HTR-8/SVneo (cell line): ENCODE results near the gene CHD3.
"Not testable (repeated sequence)": the region's sequence is repeated elsewhere in the genome, so short reads cannot be mapped to it uniquely, and the experiment has no call there.

Experiments used
- DNase-seq: peaks from one replicate; pipeline ENCODE4 v3.0.0; 2011; ENCODE audit warnings: low spot score, mixed read lengths; ENCODE audit not compliant: insufficient read length
- FAIRE-seq: peaks from 2 replicates; lab custom pipeline; 2011; peaks lifted over from hg19 to GRCh38; lab: Jason Lieb, UNC

The CHD3 gene

GRCh38 chr17:7922845-7923628 lies 34.4 kb downstream of the CHD3 start:
- FAIRE-seq (no peak), DNase-seq (no peak)

- FAIRE-seq, result no peak
- DNase-seq, result no peak
Observed at GRCh38 chr17:7927596-7927995, 39.0 kb downstream of the CHD3 start.

DNA sequence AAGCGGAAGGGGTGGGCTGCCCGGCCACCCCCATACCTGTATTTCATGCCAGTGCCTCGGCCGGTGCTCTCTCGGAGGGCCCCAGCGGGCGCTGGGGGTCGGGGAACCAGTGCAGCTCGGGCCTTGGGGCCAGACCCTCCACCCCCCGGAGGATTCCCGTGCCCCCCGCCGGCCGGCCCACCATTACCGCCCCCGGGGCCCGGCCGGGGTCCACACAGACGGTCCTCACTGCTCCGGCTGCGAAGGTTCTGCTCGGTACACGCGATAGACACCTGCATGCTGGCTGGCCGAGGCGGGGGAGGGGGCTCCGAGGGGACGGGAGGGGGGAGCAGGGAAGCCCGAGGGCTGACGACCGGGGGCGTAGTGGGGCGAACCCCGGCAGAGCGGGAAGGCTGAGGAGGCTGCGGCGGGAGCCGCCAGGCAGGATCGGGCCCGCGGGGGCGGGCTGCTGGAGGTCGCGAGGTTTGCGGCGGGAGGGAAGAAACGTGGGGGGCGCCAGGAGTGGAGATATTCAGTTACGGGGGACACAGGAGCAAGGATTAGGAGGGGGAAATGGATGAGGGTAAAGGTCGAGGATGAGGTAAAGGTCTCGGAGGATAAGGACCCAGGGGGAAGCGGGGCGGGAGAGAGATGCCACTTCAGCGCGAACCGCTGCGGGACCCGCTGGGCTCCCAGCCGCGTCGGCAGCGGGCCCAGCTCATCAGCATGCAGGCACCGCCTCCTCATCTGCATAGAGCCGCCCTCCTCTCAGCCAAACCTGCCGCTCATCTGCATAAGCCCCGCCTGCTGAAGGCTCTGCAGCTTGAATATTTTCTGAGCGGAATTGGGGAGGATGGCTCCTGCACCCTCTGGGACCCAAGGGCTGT lies 40.8 kb downstream of the CHD3 start, which contains the start of gene KCNAB3:
Gene KCNAB3, minus strand, starts transcription at position 699 of the 866 bp plus-strand sequence. Its CDS starts 421 bp downstream, at position 278.
- no peak for FAIRE-seq
- DNase-seq, result peak; percentile 73

DNA sequence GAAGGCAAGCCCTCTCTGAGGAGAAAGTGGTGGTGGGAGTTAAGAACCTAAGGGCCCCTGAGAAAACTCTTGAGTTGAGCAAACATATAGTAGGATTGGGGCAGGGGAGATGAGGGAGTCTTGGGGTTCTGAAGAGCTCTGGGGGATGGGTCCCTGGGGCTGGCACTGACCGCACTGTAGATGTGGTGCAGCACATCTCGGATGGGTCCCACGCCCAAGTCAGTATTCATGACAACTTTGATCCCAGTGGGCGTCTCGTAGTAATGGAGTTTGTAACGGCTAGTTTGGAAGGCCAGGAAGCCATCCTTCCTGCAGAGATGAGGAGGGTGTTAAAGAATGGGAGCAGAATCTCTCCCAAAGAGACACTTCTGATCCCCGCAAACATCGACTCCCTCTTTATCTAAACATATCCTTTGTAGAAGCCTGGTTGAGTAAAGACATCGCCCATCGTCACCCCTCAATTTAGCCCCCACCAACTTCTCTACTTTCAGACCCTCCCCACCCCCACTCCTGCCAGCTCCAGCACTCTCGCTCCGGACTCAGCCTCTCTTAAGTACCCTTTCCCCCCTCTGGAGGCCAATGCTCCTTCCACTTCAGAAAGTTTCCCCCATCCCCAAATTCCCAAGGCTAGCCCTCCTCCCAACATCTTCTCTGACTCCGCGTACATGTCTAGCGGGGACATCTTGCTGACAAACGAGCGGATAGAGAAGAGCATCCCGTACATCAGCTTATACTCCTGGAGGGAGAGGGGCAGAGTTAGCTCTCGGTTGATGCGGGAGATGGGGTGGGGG lies 42.4 kb downstream of the CHD3 start:
- DNase-seq, result no peak
- no peak for FAIRE-seq

DNA sequence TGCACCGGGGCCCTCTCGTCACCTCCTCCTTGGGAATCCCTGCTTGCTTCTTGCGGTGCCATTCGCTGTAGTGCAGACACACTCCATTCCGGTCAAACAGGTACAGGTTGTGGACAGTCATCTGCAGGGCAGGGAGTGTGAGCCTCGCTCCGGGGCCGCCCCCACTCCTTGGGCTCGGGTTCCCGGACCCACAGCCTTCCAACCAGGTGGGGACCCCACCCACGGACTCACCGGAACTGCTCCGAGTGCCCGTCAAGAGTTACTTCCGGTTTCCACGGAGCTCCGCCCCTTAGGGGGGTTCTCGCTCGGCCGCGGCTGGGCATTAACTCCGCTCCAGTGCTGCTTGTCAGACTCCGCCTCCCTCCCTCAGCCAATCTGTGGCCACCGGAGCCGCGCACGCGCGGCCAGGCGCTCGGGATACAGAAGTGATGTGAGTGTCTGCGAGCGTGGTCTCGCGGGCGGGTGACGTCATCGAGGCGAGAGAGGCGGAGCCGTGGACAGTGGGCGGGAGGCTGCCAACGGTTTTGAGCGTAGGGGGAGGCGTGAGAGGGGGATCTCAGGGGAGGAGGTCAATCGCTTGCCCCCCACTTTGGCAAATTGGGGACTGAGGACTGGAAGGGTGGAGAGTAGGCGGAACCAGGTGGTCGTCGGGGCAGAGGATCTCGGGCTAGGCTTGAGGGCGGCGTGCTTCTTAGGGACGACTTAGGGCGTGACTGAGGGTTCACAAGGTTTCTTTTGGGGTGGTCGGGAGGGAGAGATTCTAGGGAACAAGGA lies 43.3 kb downstream of the CHD3 start, which contains the start of the genes CNTROB and TRAPPC1:
Gene CNTROB, plus strand, starts transcription at position 498 of the 774 bp plus-strand sequence. CDS start 874 bp downstream, outside the sequence.
Gene TRAPPC1, minus strand, starts transcription at position 238 of the 774 bp plus-strand sequence. Its CDS starts 117 bp downstream, at position 121.
- DNase-seq (peak; percentile 100), FAIRE-seq (peak; percentile 99)

DNA sequence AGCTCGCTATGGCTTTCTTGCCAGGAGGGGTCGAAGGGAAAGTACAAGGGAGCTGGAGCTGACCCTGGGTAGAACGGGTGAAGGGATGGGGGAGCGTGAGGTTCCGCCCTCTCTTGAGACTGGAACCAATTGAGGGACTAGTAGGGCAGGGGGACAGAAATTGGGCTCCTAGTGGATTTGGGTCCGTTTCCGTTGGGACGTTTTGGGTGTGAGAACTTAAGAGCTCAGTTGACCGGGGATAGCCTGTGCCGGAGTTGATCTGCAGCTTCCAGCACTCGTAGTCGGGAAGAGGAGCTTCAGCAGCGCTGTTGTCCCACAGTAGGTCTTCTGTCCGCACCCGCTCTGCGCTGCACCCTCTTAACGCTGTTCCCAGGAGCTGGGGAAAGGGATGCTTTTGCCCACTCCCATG lies 43.9 kb downstream of the CHD3 start:
- FAIRE-seq (no peak), DNase-seq (peak; percentile 51)

- DNase-seq (peak; percentile 79), FAIRE-seq (peak; percentile 46)
Observed at GRCh38 chr17:7932949-7933348, 44.4 kb downstream of the CHD3 start.

DNA sequence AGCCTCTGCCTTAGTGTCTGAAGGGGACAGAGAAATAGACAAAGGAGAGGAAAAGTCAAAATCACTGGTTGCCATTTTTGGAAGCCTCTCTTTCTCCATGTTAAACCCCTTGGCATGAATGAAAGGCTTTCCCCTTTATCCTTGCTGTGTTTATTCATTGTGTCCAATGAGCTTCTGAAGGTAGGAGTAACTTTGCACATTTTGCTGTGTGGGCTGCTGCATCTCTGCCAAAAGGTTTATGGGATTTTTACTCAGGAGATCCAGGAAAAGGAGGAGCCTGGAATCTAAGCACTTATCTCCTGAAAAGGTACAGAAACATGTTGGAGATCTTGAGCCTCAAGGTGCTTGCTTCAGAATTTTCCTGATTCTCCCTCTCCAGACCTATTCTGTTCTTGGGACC lies 47.3 kb downstream of the CHD3 start:
- FAIRE-seq, result no peak
- DNase-seq, result no peak

DNA sequence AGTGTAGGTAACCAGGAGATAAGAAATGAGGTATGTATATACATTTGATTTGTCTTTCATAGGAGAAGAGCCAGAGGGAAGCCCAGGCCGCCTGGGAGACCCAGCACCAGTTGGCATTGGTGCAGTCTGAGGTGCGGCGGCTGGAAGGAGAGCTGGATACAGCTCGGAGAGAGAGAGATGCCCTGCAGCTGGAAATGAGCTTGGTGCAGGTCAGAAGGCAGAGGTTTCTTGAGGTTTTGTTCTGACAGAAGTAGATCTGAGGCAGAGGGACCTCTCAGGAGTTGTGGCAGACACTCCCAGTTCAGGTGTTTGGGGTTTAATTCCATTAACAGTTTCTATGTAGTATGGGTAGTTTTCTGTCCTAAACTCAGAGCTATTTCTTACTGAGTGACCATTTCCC lies 51.4 kb downstream of the CHD3 start:
- DNase-seq (no peak), FAIRE-seq (no peak)

- no peak for FAIRE-seq
Observed at GRCh38 chr17:7940743-7941142, 52.2 kb downstream of the CHD3 start.

DNA sequence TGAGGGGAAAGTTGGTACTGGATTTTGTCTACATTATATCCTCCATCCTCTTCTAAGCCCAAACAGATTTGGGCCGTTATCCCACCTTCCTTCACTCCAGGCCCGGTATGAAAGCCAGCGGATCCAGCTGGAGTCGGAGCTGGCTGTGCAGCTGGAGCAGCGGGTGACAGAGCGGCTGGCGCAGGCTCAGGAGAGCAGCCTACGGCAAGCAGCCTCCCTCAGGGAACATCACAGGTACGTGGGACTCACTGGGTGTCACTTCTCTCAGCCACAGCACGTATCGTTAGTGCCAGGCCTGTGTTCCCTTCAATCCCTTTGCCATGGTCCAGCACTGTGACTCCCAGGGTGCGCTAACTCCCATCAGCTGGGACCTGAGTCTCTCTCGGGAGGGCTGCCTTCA lies 54.7 kb downstream of the CHD3 start:
- DNase-seq (no peak), FAIRE-seq (peak; percentile 31)

More at GRCh38 chr17:7940743-7941142, 52.2 kb downstream of the CHD3 start:
- no peak for DNase-seq

DNA sequence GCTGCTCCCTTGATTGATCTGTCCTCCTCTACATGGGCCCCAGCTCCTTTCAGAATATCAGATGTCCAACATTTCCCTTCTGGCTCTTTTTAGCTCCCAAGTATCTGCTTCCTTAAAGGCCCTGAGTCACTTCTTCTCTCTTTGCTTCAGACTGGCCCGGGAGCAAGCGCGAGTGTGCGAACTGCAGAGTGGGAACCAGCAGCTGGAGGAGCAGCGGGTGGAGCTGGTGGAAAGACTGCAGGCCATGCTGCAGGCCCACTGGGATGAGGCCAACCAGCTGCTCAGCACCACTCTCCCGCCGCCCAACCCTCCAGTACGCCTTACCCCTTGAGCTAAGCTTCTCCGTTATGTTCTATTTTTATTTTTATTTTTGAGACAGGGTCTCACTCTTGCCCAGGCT lies 55.7 kb downstream of the CHD3 start:
- no peak for FAIRE-seq
- no peak for DNase-seq

GRCh38 chr17:7945651-7946050 lies 57.1 kb downstream of the CHD3 start:
- no peak for FAIRE-seq

DNA sequence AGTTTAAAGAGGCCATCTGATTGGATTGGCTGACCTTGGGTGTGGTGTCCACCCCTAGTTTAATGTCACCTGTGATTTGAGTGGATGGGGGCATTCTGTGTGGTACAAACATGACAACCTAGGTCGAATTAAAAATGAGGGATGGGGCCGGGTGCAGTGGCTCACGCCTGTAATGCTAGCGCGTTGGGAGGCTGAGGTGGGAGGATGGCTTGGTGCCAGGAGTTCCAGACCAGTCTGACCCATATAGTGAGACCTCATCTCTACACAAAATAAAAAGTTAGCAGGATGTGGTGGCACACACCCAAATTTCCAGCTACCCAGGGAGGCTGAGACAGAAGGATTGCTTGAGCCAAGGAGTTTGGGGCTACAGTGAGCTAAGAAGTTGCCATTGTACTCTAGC lies 57.9 kb downstream of the CHD3 start:
- DNase-seq (no peak), FAIRE-seq (no peak)

More at GRCh38 chr17:7945651-7946050, 57.1 kb downstream of the CHD3 start:
- DNase-seq, result no peak

DNA sequence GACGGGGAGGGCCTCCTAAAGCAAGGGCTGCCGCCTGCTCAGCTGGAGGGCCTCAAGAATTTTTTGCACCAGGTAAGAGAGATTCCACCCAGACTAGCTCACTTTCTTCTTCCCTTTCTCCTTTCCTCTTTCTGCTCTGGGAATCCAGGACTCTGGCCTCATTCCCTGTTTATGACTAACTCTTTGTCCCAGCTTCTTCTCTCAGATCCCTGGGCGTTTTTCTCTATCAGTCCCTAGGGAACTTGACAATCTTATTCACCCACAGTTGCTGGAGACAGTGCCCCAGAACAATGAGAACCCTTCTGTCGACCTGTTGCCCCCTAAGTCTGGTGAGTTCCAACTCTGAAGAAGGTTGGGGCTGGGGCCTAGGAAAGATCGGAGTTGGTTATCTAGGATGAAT lies 59.1 kb downstream of the CHD3 start:
- DNase-seq (no peak), FAIRE-seq (no peak)

GRCh38 chr17:7950578-7950977 lies 62.0 kb downstream of the CHD3 start:
- FAIRE-seq (no peak), DNase-seq (no peak)

DNA sequence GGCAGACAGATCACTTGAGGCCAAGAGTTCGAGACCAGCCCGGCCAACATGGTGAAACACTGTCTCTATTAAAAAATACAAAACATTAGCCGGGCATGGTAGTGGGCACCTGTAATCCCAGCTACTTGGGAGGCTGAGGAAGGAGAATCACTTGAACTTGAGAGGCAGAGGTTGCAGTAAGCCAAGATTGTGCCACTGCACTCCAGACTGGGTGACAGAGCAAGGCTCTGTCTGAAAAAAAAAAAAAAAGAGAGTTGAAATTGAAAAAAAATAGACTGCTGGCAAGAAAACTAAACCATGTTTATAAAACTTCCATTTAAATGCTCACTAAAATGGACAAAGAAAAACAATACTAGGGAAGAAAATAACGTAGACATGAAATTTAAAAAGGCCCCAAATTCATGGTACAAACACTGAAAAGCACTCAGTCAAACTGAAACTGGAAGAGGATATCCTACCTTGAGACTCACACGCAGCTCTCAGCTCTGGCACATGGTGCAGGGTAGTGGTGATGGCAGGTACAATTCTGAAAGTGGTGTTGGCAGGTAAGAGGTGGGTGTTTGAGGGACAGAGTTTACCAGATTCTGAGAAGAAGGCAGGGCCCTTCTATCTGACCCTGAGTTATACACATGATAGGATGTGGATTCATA lies 62.7 kb downstream of the CHD3 start:
- no peak for FAIRE-seq
- DNase-seq, result no peak

- not testable (repeated sequence) for FAIRE-seq, DNase-seq
Observed at GRCh38 chr17:7953266-7953665, 64.7 kb downstream of the CHD3 start.
